Endodermal cell (in vitro differentiated cells): ENCODE data around the gene SHOC2. TPM values are rescaled to one million over a fixed set of nuclear protein-coding genes. Genes with fewer than 3 reads are reported as not detected.

Experiments used
- DNase-seq: peaks from one replicate; pipeline ENCODE4 v3.0.0-alpha.2; 2017
- H3K27ac ChIP-seq: 2 replicates; pipeline ENCODE4 v1.5.1; 2013; ENCODE audit warnings: mild to moderate bottlenecking, low read depth, low read length, moderate library complexity
- H3K27me3 ChIP-seq: 2 replicates; pipeline ENCODE4 v1.6.1; 2013; ENCODE audit warnings: mild to moderate bottlenecking, low read length, moderate library complexity; ENCODE audit not compliant: insufficient read depth, control insufficient read depth, poor library complexity, severe bottlenecking
- H3K36me3 ChIP-seq: 2 replicates; pipeline ENCODE4 v1.7.0; 2013; ENCODE audit warnings: mild to moderate bottlenecking, low read length, moderate library complexity; ENCODE audit not compliant: control insufficient read depth, insufficient read depth
- H3K4me1 ChIP-seq: one replicate; pipeline ENCODE4 v1.7.0; 2013; ENCODE audit warnings: low read length; ENCODE audit not compliant: control insufficient read depth, insufficient read depth
- H3K4me3 ChIP-seq: 2 replicates; pipeline ENCODE4 v1.5.1; 2013; ENCODE audit warnings: mild to moderate bottlenecking, low read length, moderate library complexity
- H3K9ac ChIP-seq: 2 replicates; pipeline ENCODE4 v1.6.1; 2013; ENCODE audit warnings: mild to moderate bottlenecking, low read length, moderate library complexity; ENCODE audit not compliant: poor library complexity, severe bottlenecking; ENCODE audit errors: extremely low read depth
- H3K9me3 ChIP-seq: 2 replicates; pipeline ENCODE4 v1.6.1; 2013; ENCODE audit warnings: mild to moderate bottlenecking, low read length, moderate library complexity; ENCODE audit not compliant: control insufficient read depth
- H3K27ac Mint-ChIP-seq: 2 replicates; pipeline ENCODE4 v1.8.0; 2020; ENCODE audit warnings: mixed read lengths
- H3K27me3 Mint-ChIP-seq: 2 replicates; pipeline ENCODE4 v1.8.0; 2021; ENCODE audit warnings: mild to moderate bottlenecking, mixed read lengths; ENCODE audit not compliant: insufficient read depth
- H3K36me3 Mint-ChIP-seq: 2 replicates; pipeline ENCODE4 v1.8.0; 2020; ENCODE audit warnings: low read depth, mixed read lengths
- H3K4me1 Mint-ChIP-seq: 2 replicates; pipeline ENCODE4 v1.8.0; 2020; ENCODE audit warnings: mixed read lengths
- H3K4me3 Mint-ChIP-seq: 2 replicates; pipeline ENCODE4 v1.8.0; 2020; ENCODE audit warnings: mild to moderate bottlenecking, moderate library complexity, mixed read lengths
- H3K9me3 Mint-ChIP-seq: 2 replicates; pipeline ENCODE4 v1.8.0; 2020; ENCODE audit warnings: mild to moderate bottlenecking, mixed read lengths
- WGBS, 2 experiments: methylation state at CpG; one replicate each; pipeline versions ENCODE4 v1.1.5 to v1.1.7; 2013; ENCODE audit warnings: missing lambda C conversion rate in 2 of 2, mixed read lengths in 1 of 2; ENCODE audit not compliant: insufficient coverage in 1 of 2, insufficient read length in 1 of 2; 5-methylcytosine and 5-hydroxymethylcytosine counted together
- total RNA-seq, 2 donors: library from RNA; stranded (reverse); fragmentation: NEBNext Ultra II Directional in 1 of 2; extraction: Animal tissue kit (Norgen Biotek cat#: 25700) in 1 of 2; gene quantifications; 2 replicates in 1 of 2; 3 replicates in 1 of 2; pipeline ENCODE4 v1.2.1, GENCODE V29; 2021
- TF ChIP-seq, protein P1 (sequence below): fragments of 200-600 bp; sonication (generic); conservative IDR thresholded peaks from 2 replicates; pipeline ENCODE4 v1.5.0; 2021; ENCODE audit warnings: antibody characterized with exemption, mild to moderate bottlenecking

The SHOC2 gene
- total RNA-seq, 2 donors from 2014 or later = 38.4 to 49.6 TPM

DNA sequence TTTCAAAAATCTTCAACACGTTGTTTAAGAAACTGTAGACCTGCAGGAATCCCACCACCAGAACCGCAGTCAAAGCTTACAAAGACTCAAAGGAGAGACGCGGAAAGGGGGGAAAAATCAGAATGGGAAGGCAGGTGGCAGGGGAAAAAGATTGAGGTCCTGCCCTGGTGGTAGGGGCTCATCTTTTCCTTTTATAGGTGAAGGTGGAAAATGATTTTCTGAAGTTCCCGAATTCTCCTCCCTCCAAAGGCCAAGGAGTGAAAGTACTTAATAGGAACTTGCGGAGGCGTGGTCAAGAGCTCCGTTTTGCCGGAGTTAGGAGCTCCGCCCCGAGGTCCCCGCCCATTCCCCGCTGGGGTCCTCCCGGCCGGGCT lies 1.1 kb upstream of the SHOC2 start:
- DNase-seq = peak; percentile 98
- peaks cover 5% of the 10 kb centered on the region for H3K4me1 ChIP-seq
- no peaks in the 10 kb centered on the region for H3K9me3 ChIP-seq
- Mint-ChIP-seq H3K27ac (peak overlapping the region; percentile 85), H3K4me3 (peak overlapping the region; percentile 99), H3K27me3 (no peaks in the 10 kb centered on the region), H3K9me3 (no peaks in the 10 kb centered on the region), H3K36me3 (no peaks in the 10 kb centered on the region), H3K4me1 (peaks cover 10% of the 10 kb centered on the region)
- H3K4me3 ChIP-seq = peak overlapping the region; percentile 91
- 0% methylated on average over 1 to 15 of the region's 15 CpGs for WGBS, 2 experiments
- H3K9ac ChIP-seq = peak overlapping the region; percentile 89
- H3K36me3 ChIP-seq = no peaks in the 10 kb centered on the region
- peak overlapping the region; percentile 99 for H3K27ac ChIP-seq
- TF ChIP-seq, protein P1, sequence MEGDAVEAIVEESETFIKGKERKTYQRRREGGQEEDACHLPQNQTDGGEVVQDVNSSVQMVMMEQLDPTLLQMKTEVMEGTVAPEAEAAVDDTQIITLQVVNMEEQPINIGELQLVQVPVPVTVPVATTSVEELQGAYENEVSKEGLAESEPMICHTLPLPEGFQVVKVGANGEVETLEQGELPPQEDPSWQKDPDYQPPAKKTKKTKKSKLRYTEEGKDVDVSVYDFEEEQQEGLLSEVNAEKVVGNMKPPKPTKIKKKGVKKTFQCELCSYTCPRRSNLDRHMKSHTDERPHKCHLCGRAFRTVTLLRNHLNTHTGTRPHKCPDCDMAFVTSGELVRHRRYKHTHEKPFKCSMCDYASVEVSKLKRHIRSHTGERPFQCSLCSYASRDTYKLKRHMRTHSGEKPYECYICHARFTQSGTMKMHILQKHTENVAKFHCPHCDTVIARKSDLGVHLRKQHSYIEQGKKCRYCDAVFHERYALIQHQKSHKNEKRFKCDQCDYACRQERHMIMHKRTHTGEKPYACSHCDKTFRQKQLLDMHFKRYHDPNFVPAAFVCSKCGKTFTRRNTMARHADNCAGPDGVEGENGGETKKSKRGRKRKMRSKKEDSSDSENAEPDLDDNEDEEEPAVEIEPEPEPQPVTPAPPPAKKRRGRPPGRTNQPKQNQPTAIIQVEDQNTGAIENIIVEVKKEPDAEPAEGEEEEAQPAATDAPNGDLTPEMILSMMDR = no peak
- H3K27me3 ChIP-seq = no peaks in the 10 kb centered on the region

GRCh38 chr10:110918643-110919348 lies 608 bp upstream of the SHOC2 start, which contains the start of gene BBIP1:
Gene BBIP1 (minus strand): TSS chr10:110919180. CDS start chr10:110918157, 1,023 bp downstream.
- peak within 1 kb of the TSS; percentile 99 for H3K27ac ChIP-seq
- TF ChIP-seq, protein P1 = no peak
- peak within 1 kb of the TSS; percentile 96 for H3K4me3 ChIP-seq
- Mint-ChIP-seq H3K4me1 (peaks cover 10% of the 10 kb centered on the region), H3K9me3 (no peaks in the 10 kb centered on the region), H3K36me3 (no peaks in the 10 kb centered on the region), H3K27me3 (no peaks in the 10 kb centered on the region), H3K27ac (peak within 1 kb of the TSS; percentile 100), H3K4me3 (peak within 1 kb of the TSS; percentile 99)
- peaks cover 5% of the 10 kb centered on the region for H3K4me1 ChIP-seq
- H3K9me3 ChIP-seq = no peaks in the 10 kb centered on the region
- WGBS, 2 experiments = 0% methylated on average over 21 to 40 of the region's 40 CpGs
- no peaks in the 10 kb centered on the region for H3K36me3 ChIP-seq
- no peaks in the 10 kb centered on the region for H3K27me3 ChIP-seq
- H3K9ac ChIP-seq = peak within 1 kb of the TSS; percentile 89
- no peak for DNase-seq

- Mint-ChIP-seq H3K27ac (peak overlapping the region; percentile 81), H3K36me3 (no peaks in the 10 kb centered on the region), H3K27me3 (no peaks in the 10 kb centered on the region), H3K4me3 (peak overlapping the region; percentile 99), H3K4me1 (peaks cover 10% of the 10 kb centered on the region), H3K9me3 (no peaks in the 10 kb centered on the region)
- H3K4me3 ChIP-seq = peak overlapping the region; percentile 96
- no peaks in the 10 kb centered on the region for H3K9me3 ChIP-seq
- H3K36me3 ChIP-seq = no peaks in the 10 kb centered on the region
- peaks cover 5% of the 10 kb centered on the region for H3K4me1 ChIP-seq
- no peaks in the 10 kb centered on the region for H3K27me3 ChIP-seq
- peak; percentile 80 for DNase-seq
- TF ChIP-seq, protein P1 = no peak
- H3K9ac ChIP-seq = peak overlapping the region; percentile 78
- WGBS, 2 experiments = 1% methylated on average over 21 to 44 of the region's 44 CpGs
- H3K27ac ChIP-seq = peak overlapping the region; percentile 68
Measured at GRCh38 chr10:110919971-110920881, 822 bp downstream of the SHOC2 start.
